K562 (cell line): ENCODE results near the gene LRRC8E. TPM values are rescaled to one million over a fixed set of nuclear protein-coding genes. Genes with fewer than 3 reads are reported as not detected.

ENCODE experiments used
- ATAC-seq: fragments of 200-7000 bp; cut with Tn5 transposase; 3 replicates; pipeline ENCODE4 v1.9.1; 2020; ENCODE audit warnings: moderate library complexity
- BruUV-seq: library from RNA; stranded (reverse); fragments of 400-500 nt; replicated peaks from 2 replicates; lab custom pipeline; 2021; lab: Mats Ljungman, UMichigan
- CTCF ChIA-PET: fragments of 300-600 bp; formaldehyde crosslinking; extraction: SDS; loops from one replicate; lab custom pipeline; 2021; ENCODE audit warnings: low intra/inter-chr PET ratio; lab: Yijun Ruan, JAX
- POLR2A ChIA-PET: fragments of 300-600, 350-650 bp; sonication (Branson Sonifier 250); formaldehyde crosslinking; extraction: SDS; loops from one replicate; lab custom pipeline; 2021; ENCODE audit warnings: antibody characterized with exemption, inconsistent platforms; lab: Yijun Ruan, JAX
- DNase-seq, 4 experiments: peaks; one replicate each; pipeline versions ENCODE4 v3.0.0 to v3.0.0-alpha.2; 2011 to 2018; ENCODE audit warnings: low spot score in 3 of 4, mixed read lengths in 3 of 4; ENCODE audit errors: extremely low read depth in 1 of 4
- FAIRE-seq: peaks from 2 replicates; lab custom pipeline; 2011; peaks lifted over from hg19 to GRCh38; lab: Jason Lieb, UNC
- H2AFZ ChIP-seq: 2 replicates; pipeline ENCODE4 v1.6.0; 2011; ENCODE audit warnings: low read depth, low read length, control low read depth, inconsistent platforms
- H3K27ac ChIP-seq: fragments of 200-600 bp; 3 replicates; pipeline ENCODE4 v1.8.0; 2011; ENCODE audit warnings: low read depth, mild to moderate bottlenecking, control low read depth, inconsistent platforms, low read length, moderate library complexity, mixed read lengths; ENCODE audit errors: extremely low read depth
- H3K27me3 ChIP-seq, 2 experiments: fragments of 300-600 bp in 1 of 2; 2 replicates in 1 of 2; 3 replicates in 1 of 2; pipeline versions ENCODE4 v1.6.0 to v1.8.0; 2011; ENCODE audit warnings: inconsistent platforms in 2 of 2, low read length in 2 of 2, mild to moderate bottlenecking in 1 of 2, mixed read lengths in 1 of 2, moderate library complexity in 1 of 2; ENCODE audit not compliant: control insufficient read depth in 2 of 2, insufficient read depth in 2 of 2
- H3K36me3 ChIP-seq: fragments of 300-600 bp; 3 replicates; pipeline ENCODE4 v1.8.0; 2011; ENCODE audit warnings: mild to moderate bottlenecking, low read length, inconsistent platforms; ENCODE audit not compliant: control insufficient read depth, insufficient read depth
- H3K4me1 ChIP-seq, 2 experiments: fragments of 200-600 bp in 1 of 2; replicated peaks in 1 of 2; 2 replicates in 1 of 2; 3 replicates in 1 of 2; pipeline versions ENCODE4 v1.5.1 to v1.8.0; 2011; ENCODE audit warnings: inconsistent platforms in 2 of 2, low read length in 2 of 2, mild to moderate bottlenecking in 1 of 2, mixed read lengths in 1 of 2, moderate library complexity in 1 of 2; ENCODE audit not compliant: control insufficient read depth in 2 of 2, insufficient read depth in 2 of 2
- H3K4me2 ChIP-seq: 2 replicates; pipeline ENCODE4 v1.6.1; 2011; ENCODE audit warnings: low read length, control low read depth, inconsistent platforms, mixed read lengths; ENCODE audit not compliant: insufficient read depth
- H3K4me3 ChIP-seq: fragments of 200-600 bp; sonication (generic), shearing (Covaris generic); 2 replicates; pipeline ENCODE4 v1.5.1; 2016; ENCODE audit warnings: control low read depth, inconsistent platforms
- H3K79me2 ChIP-seq: fragments of 200-600 bp; 3 replicates; pipeline ENCODE4 v1.8.0; 2011; ENCODE audit warnings: low read length, inconsistent platforms; ENCODE audit not compliant: control insufficient read depth, insufficient read depth
- H3K9ac ChIP-seq, 2 experiments: 2 replicates each; pipeline versions ENCODE4 v1.6.0 to v1.6.1; 2011; ENCODE audit warnings: low read depth in 2 of 2, low read length in 2 of 2, control low read depth in 1 of 2, inconsistent platforms in 1 of 2, mild to moderate bottlenecking in 1 of 2, mixed read lengths in 1 of 2; ENCODE audit not compliant: insufficient read depth in 1 of 2
- H3K9me1 ChIP-seq: one replicate; pipeline ENCODE4 v1.6.0; 2011; ENCODE audit warnings: inconsistent platforms, mild to moderate bottlenecking, low read length, moderate library complexity; ENCODE audit not compliant: control insufficient read depth, insufficient read depth
- H3K9me3 ChIP-seq: replicated peaks from 2 replicates; pipeline ENCODE4 v1.5.1; 2011; ENCODE audit warnings: low read depth, low read length, inconsistent platforms; ENCODE audit not compliant: control insufficient read depth, insufficient read depth
- H4K20me1 ChIP-seq: replicated peaks from 2 replicates; pipeline ENCODE4 v1.6.1; 2011; ENCODE audit warnings: low read length, inconsistent platforms, mixed read lengths; ENCODE audit not compliant: control insufficient read depth, insufficient read depth
- MAZ ChIP-seq, 2 experiments: fragments of 450-650 bp in 1 of 2; sonication (generic) in 1 of 2; formaldehyde crosslinking; IDR thresholded peaks in 1 of 2; conservative IDR thresholded peaks in 1 of 2; 2 replicates each; pipeline versions ENCODE4 v1.4.0 to v1.5.0; 2020; ENCODE audit warnings: mild to moderate bottlenecking in 1 of 2, missing genetic modification reagents in 1 of 2
- PATZ1 ChIP-seq: fragments of 250-450 bp; sonication (Bioruptor Pico); IDR thresholded peaks from 2 replicates; pipeline ENCODE4 v1.5.0; 2020; ENCODE audit warnings: mild to moderate bottlenecking, borderline replicate concordance
- PHB ChIP-seq: fragments of 250-450 bp; sonication (Bioruptor Pico); IDR thresholded peaks from 2 replicates; pipeline ENCODE4 v1.5.0; 2021
- ZBTB49 ChIP-seq: sonication (generic); formaldehyde crosslinking; IDR thresholded peaks from 2 replicates; pipeline ENCODE4 v1.8.0; 2022; ENCODE audit warnings: missing genetic modification reagents, mild to moderate bottlenecking, borderline replicate concordance
- ZNF263 ChIP-seq: sonication (generic); formaldehyde crosslinking; IDR thresholded peaks from 2 replicates; pipeline ENCODE4 v1.8.0; 2022; ENCODE audit warnings: mild to moderate bottlenecking, missing genetic modification reagents, borderline replicate concordance
- ZNF408 ChIP-seq: fragments of 250-450 bp; sonication (Bioruptor Pico); IDR thresholded peaks from 2 replicates; pipeline ENCODE4 v1.4.0; 2020; ENCODE audit warnings: low read depth, mild to moderate bottlenecking, moderate library complexity
- WGBS: fragments of 100-300 bp; shearing (Covaris generic); methylation state at CpG from one replicate; pipeline ENCODE4 v1.1.6; 2016; ENCODE audit warnings: low coverage, mixed read lengths; ENCODE audit not compliant: insufficient coverage; ENCODE audit errors: missing lambda C conversion rate; 5-methylcytosine and 5-hydroxymethylcytosine counted together
- in situ Hi-C: fragments of 300-500 bp; cut with MboI; formaldehyde crosslinking; loops from 4 replicates; pipeline ENCODE4 v1.15.0; 2018; ENCODE audit warnings: inconsistent platforms, mixed read lengths
- intact Hi-C: fragments of 100-400 bp; cut with micrococcal nuclease; formaldehyde crosslinking; loops from 2 replicates; pipeline ENCODE4 v1.14.2; 2022
- polyA plus RNA-seq, 8 experiments: library from polyadenylated mRNA; depleted of rRNA in 4 of 8; stranded (reverse) in 5 of 8; unstranded in 3 of 8; fragments of >200 nt; fragmentation: Nextera tagmentation in 2 of 8; fragmentation: Illumina TruSeq in 1 of 8; extraction: Ambion mirVana in 2 of 8; extraction: Trizol in 1 of 8; gene quantifications; 2 replicates each; pipeline versions ENCODE4 v1.2.1 to v1.2.3, GENCODE V29; 2011 to 2014; ENCODE audit warnings: inconsistent platforms in 1 of 8, missing spikeins in 1 of 8
- total RNA-seq, 7 experiments: library from RNA; depleted of rRNA in 6 of 7; stranded (reverse); fragments of >200 nt in 6 of 7; fragmentation: Illumina TruSeq in 2 of 7; extraction: Trizol in 2 of 7; gene quantifications; 2 replicates each; pipeline versions ENCODE4 v1.2.1 to v1.2.3, GENCODE V29; 2011 to 2021; ENCODE audit warnings: low replicate concordance in 1 of 7
- TF ChIP-seq, protein P1 (sequence below): fragments of 450-650 bp; IDR thresholded peaks from 2 replicates; pipeline ENCODE4 v1.6.1; 2016; ENCODE audit warnings: low read depth

LRRC8E gene
- total and polyA plus RNA-seq, 9 of the 15 experiments (the other 6 are each of a cell fraction or from before 2014, with no cell fraction given), result 0.08 to 5.7 (median 3.5) TPM; not detected in 1

- Histone ChIP-seq H4K20me1 (no peaks in the 10 kb centered on the region), H3K9me3 (no peaks in the 10 kb centered on the region), H2AFZ (no peak overlapping the region), H3K27me3 (no peaks in the 10 kb centered on the region), H3K4me2 (no peak overlapping the region), H3K79me2 (peaks cover 14% of the 10 kb centered on the region), H3K27ac (no peak overlapping the region), H3K36me3 (peaks cover 29% of the 10 kb centered on the region; the same call in 1 of the 3 replicates), H3K9me1 (no peaks in the 10 kb centered on the region), H3K9ac (peak overlapping the region in 1 of 2 experiments; percentile 35; a peak in 1 of 4 replicates), H3K4me1 (peaks cover 7 to 73% of the 10 kb centered on the region in 2 experiments; a peak in 4 of 5 replicates), H3K4me3 (no peak overlapping the region)
- intact Hi-C loops (no loop called here), in situ Hi-C loops (no loop called here)
- WGBS, result 65% methylated on average over 24 of the region's 24 CpGs
- no peak for ATAC-seq
- no peak for DNase-seq
- ChIA-PET CTCF (no interaction called here), POLR2A (interaction anchor here (0.7 to 1.7 kb wide), 4 partner anchors 12 to 56 kb away, joined by 3 to 5 read pairs (median 4); partner anchors contain the start of gene MAP2K7)
- FAIRE-seq, result no peak
- BruUV-seq, result no TSS peak
- TF ChIP-seq, protein P1, sequence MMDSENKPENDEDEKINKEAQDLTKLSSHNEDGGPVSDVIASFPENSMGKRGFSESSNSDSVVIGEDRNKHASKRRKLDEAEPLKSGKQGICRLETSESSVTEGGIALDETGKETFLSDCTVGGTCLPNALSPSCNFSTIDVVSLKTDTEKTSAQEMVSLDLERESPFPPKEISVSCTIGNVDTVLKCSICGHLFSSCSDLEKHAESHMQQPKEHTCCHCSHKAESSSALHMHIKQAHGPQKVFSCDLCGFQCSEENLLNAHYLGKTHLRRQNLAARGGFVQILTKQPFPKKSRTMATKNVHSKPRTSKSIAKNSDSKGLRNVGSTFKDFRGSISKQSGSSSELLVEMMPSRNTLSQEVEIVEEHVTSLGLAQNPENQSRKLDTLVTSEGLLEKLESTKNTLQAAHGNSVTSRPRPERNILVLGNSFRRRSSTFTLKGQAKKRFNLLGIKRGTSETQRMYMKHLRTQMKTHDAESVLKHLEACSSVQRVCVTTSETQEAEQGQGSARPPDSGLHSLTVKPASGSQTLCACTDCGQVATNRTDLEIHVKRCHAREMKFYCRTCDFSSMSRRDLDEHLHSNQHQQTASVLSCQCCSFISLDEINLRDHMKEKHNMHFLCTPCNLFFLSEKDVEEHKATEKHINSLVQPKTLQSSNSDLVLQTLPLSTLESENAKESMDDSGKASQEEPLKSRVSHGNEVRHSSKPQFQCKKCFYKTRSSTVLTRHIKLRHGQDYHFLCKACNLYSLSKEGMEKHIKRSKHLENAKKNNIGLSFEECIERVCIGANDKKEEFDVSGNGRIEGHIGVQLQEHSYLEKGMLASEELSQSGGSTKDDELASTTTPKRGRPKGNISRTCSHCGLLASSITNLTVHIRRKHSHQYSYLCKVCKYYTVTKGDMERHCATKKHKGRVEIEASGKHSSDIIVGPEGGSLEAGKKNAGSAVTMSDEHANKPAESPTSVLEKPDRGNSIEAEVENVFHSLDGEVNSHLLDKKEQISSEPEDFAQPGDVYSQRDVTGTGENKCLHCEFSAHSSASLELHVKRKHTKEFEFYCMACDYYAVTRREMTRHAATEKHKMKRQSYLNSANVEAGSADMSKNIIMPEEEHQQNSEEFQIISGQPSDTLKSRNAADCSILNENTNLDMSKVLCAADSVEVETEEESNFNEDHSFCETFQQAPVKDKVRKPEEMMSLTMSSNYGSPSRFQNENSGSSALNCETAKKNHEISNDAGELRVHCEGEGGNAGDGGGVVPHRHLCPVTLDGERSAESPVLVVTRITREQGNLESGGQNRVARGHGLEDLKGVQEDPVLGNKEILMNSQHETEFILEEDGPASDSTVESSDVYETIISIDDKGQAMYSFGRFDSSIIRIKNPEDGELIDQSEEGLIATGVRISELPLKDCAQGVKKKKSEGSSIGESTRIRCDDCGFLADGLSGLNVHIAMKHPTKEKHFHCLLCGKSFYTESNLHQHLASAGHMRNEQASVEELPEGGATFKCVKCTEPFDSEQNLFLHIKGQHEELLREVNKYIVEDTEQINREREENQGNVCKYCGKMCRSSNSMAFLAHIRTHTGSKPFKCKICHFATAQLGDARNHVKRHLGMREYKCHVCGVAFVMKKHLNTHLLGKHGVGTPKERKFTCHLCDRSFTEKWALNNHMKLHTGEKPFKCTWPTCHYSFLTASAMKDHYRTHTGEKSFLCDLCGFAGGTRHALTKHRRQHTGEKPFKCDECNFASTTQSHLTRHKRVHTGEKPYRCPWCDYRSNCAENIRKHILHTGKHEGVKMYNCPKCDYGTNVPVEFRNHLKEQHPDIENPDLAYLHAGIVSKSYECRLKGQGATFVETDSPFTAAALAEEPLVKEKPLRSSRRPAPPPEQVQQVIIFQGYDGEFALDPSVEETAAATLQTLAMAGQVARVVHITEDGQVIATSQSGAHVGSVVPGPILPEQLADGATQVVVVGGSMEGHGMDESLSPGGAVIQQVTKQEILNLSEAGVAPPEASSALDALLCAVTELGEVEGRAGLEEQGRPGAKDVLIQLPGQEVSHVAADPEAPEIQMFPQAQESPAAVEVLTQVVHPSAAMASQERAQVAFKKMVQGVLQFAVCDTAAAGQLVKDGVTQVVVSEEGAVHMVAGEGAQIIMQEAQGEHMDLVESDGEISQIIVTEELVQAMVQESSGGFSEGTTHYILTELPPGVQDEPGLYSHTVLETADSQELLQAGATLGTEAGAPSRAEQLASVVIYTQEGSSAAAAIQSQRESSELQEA, result no peak
- TF ChIP-seq ZBTB49 (CRISPR knock-in tag) (no peak), MAZ (CRISPR knock-in tag; conservative IDR thresholded peaks at IDR 0.05 in 1 of 2, IDR thresholded peaks at IDR 0.05 in 1 of 2) (no peak), PATZ1 (CRISPR knock-in tag) (no peak), ZNF263 (CRISPR knock-in tag) (no peak), ZNF408 (CRISPR knock-in tag) (no peak), PHB (CRISPR knock-in tag) (no peak)
Measured at GRCh38 chr19:7915250-7916102, 27.2 kb downstream of the LRRC8E start.
